DMS79 (cell line): Measurements from ENCODE around the gene KRTAP10-10.
A peak's percentile ranks its signal among the peaks of the same experiment; 100 is the strongest.
"Not testable (repeated sequence)": the region's sequence is repeated elsewhere in the genome, so short reads cannot be mapped to it uniquely, and the experiment has no call there.

Experiments
- DNase-seq: peaks from one replicate; lab custom pipeline; 2025; lab: John Stamatoyannopoulos, UW

The KRTAP10-10 gene

DNA sequence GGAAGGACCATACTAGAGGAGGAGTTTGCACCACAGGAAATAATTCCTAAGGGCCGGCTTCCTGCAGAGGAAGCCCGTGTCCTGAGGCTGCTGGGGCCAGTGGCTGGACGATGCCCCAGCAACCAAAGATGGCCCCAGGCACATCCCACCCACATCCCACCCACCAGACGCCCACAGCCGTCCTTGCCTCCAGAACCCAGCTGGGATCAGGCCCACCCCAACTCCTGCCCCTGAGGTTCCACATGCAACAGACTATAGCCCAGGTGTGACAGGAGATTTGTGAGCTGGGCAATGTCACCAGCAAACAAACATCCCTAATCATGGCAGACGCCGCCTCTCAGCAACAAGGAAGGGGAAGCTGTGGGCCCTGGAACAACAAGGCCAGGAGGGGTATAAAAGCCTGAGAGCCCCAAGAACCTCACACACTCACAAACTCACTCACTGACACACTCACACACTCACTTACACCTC, 10.4 kb upstream of the KRTAP10-10 start, which contains the start of gene KRTAP10-9:
TSS of gene KRTAP10-9 (plus strand) at position 421 of the 471 bp plus-strand sequence. CDS start 79 bp downstream, outside the sequence.
- DNase-seq = no peak

- not testable (repeated sequence) for DNase-seq
Observed at GRCh38 chr21:44627181-44627822, 9.9 kb upstream of the KRTAP10-10 start.

GRCh38 chr21:44627831-44628233, 9.3 kb upstream of the KRTAP10-10 start:
- not testable (repeated sequence) for DNase-seq

GRCh38 chr21:44628707-44629391, 8.3 kb upstream of the KRTAP10-10 start:
- no peak for DNase-seq

DNA sequence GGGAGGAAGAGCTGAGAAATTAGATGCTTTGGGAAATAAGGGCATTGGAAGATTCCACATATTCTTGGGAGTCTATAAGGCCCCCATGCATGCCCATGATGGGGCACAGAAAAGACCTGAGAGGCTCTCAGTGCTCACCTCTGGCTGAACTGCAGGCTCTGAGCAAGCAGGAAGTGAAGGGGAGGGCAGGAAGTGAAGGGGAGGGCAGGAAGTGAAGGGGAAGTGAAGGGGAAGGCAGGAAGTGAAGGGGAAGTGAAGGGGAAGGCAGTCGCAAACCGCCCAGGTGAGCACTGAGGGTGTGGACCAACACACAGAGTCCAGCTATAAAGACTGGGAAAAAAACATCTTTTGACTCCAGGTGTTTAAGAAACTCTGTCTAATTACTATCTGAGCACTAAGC, 6.7 kb upstream of the KRTAP10-10 start:
- no peak for DNase-seq

DNA sequence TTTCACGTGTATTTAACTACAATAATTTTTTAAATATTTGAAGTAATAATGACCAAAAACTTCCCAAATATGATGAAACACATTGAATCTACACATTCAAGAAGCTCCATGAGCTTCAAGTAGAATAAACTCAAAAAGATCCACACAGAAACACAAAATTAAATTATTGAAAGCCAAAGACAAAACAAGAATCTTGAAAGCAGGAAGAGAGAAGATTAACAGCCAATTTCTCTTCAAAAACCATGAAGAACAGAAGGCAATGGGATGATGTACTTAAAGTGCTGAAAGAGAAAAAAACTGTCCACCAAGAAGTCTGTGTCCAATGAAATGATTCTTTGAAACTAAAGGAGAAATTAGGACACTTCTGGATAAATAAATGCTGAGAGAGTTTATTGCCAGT, 5.1 kb upstream of the KRTAP10-10 start:
- DNase-seq = no peak

DNA sequence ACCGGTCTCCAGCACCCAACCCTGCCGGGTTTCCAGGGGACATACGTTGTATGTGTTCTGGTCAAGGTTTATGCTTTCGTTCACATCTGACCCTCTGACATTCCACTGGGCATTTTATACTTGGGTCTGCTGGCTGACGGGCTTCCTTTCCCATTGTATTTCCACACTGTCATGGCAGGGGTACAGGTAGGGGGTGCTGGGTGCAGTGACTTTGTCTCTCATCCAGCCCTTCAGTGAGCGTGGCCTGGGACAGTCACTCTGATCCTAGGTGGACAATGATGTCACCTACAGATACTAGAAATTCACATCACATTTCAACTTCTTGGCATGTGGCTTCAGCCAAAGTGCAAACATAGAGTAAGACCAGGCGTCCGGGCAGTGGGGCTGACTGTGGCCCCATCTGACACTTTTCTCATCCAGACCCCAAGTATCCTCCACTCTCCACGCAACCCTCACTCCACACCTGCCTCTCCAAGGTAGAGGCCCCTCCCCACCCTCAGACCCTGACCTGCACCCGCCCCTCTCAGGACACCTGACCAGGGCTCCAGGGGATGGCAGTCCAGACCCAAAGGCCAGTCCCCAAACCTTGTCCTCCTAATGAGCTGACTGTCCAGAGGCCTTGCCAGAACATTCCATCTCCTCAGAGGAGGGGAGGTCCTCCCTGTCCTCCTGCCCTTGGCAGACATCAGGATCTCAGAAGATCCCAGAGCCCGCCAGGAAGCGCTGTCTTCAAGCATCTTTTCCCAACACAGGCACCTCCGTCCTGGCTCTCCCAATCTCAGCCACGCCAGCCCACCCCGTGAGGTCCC, 743 bp upstream of the KRTAP10-10 start:
- no peak for DNase-seq

- DNase-seq = not testable (repeated sequence)
Observed at GRCh38 chr21:44637851-44638348, 744 bp downstream of the KRTAP10-10 start.

DNA sequence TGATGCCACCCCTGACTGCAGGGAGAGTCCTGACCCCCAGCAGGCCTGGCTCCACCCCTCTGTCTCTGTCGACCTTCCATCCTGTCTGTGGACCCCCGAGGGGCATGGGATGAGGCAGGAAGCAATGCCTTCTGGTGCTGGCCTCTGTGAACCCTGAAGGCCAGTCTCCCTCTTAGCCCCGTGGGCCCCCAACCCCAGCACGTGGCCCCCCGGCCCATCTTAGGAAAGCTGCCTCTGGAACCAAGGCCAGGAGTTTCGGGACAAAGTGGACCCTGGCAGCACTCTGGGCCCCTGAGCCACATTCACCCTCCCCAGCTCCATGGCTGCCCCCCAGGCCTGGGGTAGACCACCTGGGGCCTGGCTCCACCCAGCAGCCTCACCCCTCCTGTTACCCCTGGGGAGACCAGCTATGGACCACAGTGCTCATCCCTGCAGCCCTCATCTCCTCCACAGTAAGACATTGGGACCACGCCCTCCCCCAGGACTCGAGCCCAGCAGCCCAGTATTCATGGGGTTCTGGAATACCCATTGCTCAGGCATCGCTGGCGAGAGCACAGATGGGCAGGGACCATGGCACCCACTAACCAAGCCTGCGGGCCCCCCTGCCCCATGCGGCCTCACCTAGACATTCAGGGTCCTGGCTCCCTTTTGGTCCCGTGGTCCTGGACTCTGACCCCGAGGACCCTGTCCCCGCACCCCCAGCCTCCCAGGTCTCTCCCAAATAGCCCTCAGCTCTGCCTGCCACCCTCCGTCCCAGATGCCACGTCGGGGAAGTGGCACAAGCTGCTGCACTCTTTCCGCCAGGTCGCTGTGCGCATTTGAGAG, 1.6 kb downstream of the KRTAP10-10 start:
- not testable (repeated sequence) for DNase-seq

- no peak for DNase-seq
Observed at GRCh38 chr21:44639331-44639655, 2.1 kb downstream of the KRTAP10-10 start.

GRCh38 chr21:44640761-44641160, 3.6 kb downstream of the KRTAP10-10 start:
- no peak for DNase-seq

DNA sequence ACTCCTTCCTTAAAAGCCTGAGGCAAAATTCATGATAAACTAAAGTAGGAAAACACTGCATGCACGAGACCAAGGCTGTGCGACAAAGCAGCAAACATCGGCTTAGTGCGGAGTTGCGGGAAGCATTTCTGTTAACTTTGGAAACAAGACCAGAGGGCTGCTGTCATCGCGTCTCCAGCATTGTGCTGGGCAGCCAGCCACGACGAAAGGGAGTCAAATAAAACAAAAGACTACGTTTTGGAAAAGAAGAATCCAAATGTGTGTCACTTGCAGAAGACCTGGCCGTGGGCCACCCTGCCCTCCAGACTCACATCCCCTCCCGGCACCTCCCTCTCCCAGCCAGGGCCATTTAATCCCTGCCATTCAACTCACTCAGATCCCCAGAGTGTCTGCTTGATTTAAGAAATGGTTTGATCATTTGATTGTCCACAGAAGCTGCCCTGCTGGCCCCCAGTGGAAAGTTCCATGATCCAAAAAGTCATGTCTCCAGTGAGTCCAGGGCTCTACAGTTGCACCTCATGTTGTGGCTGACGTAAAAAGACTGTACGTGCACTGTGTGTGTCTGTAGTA, 6.7 kb downstream of the KRTAP10-10 start:
- no peak for DNase-seq

DNA sequence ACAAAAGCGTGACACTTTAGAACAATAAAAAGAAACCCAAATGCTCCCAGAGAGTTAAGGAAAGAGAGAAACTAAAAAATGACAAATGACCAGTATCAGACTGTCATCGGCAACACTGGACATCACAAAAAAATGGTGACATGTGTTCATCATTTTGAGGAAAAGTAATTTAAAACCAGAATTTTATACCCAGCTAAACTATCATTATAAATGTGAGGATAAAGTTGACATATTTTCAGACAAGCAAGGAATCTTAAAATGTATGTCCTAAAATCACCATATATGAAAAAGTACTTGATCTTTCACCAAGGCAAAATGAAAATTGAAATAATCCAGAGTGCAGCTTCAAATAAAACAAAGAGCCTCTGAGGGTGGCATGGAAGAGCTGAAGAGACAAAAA, 7.7 kb downstream of the KRTAP10-10 start:
- no peak for DNase-seq

- DNase-seq = not testable (repeated sequence)
Observed at GRCh38 chr21:44646366-44647221, 9.4 kb downstream of the KRTAP10-10 start, which contains the start of gene KRTAP10-11. TSS of gene KRTAP10-11 (plus strand) at chr21:44646414. CDS start at chr21:44646459, 45 bp downstream.

DNA sequence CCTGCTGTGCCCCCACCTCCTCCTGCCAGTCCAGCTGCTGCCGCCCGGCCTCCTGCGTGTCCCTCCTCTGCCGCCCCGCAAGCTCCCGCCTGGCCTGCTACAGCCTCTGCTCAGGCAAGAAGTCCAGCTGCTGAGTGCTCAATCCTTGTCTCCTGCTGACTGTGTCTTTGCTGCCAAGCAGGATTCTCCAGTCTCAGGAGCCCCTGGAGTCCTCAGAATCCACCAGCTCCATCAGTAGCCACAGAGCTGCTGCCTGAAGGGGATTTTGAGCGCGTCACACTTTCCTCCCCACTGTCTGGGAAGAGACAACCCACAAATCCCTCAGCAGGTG, 10.0 kb downstream of the KRTAP10-10 start:
- DNase-seq = peak; percentile 46

DNA sequence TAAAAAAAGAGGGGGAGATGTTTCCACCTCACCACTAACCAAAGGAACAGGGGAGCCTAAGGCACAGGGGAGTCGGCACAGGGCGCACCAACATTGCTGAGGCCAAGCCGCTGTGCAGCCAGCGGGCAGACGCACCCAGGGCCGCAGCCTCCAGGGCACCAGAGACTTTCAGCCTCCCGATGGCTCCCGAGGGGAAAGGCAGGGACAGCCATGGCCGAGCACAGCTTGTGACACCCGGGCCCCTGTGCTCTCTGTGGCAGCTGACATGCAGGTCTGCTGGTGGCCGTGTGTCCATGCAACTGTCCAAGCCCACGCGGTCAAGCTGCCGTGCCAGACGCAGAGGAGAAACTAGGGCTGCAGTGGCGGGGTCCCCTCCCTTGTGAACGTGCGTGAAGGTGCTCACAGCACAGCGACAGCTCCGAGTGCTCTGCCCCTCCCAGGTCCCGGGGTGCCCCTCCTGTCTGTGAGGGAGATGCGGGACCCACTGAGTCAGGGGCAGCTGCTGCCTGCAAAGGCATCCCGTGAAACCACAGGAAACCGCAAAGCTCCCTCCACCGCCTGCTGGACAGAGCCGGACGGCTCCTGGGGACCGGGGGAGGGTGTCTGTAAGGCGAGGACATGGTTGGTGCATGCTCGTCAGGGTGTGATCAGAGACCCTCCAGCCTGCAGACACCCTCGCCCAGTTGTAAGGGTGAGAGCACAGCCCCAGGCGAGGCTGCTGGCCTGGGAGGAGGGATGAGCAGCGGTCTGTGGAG, 11.6 kb downstream of the KRTAP10-10 start:
- no peak for DNase-seq

DNA sequence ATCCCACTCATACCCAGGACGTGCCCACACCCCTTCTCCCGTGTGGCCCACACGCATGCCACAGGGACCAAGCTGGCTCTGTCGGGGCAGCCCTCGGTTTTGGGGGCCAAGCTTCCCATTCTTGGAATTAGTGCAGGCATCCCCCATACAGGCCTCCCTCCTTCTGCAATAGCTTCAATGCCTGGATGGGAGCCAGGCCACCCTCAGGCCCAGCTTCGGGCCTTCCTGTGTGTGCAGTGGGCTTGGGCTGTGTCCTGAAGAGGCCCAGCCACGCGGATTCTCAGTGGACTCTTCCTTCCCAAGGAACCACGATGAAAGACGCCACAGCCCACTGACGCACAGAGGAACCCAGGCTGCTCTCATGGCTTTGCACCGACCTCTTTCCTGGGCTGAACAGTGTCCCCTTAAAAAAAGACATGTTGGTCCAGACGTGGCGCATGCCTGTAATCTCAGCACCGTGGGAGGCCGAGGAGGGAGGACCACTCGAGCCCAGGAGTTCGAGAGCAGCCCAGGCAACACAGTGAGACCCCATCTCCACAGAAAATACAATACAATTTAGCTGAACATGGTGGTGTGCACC, 12.5 kb downstream of the KRTAP10-10 start:
- DNase-seq = no peak

- no peak for DNase-seq
Observed at GRCh38 chr21:44650265-44650972, 13.3 kb downstream of the KRTAP10-10 start.
